ACC112 (cell line): ENCODE measurements around the gene TBC1D5.

Experiments
- H2AFZ ChIP-seq: fragments of 200-600 bp; sonication (generic); one replicate; pipeline ENCODE4 v1.6.0; 2017; ENCODE audit warnings: antibody characterized with exemption, low read length; ENCODE audit not compliant: unreplicated experiment
- H3K27ac ChIP-seq: fragments of 200-600 bp; sonication (generic); 2 replicates; pipeline ENCODE4 v1.5.1; 2014; ENCODE audit warnings: low read depth, mild to moderate bottlenecking, antibody characterized with exemption, low read length, moderate library complexity
- H3K27me3 ChIP-seq: fragments of 200-600 bp; sonication (generic); 2 replicates; pipeline ENCODE4 v1.6.1; 2014; ENCODE audit warnings: mild to moderate bottlenecking, antibody characterized with exemption, low read length, moderate library complexity, mixed read lengths; ENCODE audit not compliant: insufficient read depth
- H3K36me3 ChIP-seq: fragments of 200-600 bp; sonication (generic); 2 replicates; pipeline ENCODE4 v1.6.1; 2016; ENCODE audit warnings: mild to moderate bottlenecking, antibody characterized with exemption, low read length, moderate library complexity, mixed read lengths; ENCODE audit not compliant: insufficient read depth
- H3K4me1 ChIP-seq: fragments of 200-600 bp; sonication (generic); one replicate; pipeline ENCODE4 v1.6.1; 2016; ENCODE audit warnings: low read length, mixed read lengths; ENCODE audit not compliant: insufficient read depth, unreplicated experiment, control insufficient read depth
- H3K4me3 ChIP-seq: fragments of 200-600 bp; sonication (generic); 2 replicates; pipeline ENCODE4 v1.5.1; 2014; ENCODE audit warnings: mild to moderate bottlenecking, low read depth, low read length
- H3K79me2 ChIP-seq: fragments of 200-600 bp; sonication (generic); one replicate; pipeline ENCODE4 v1.6.0; 2016; ENCODE audit warnings: low read length; ENCODE audit not compliant: control insufficient read depth, unreplicated experiment, insufficient read depth

TBC1D5 gene

DNA sequence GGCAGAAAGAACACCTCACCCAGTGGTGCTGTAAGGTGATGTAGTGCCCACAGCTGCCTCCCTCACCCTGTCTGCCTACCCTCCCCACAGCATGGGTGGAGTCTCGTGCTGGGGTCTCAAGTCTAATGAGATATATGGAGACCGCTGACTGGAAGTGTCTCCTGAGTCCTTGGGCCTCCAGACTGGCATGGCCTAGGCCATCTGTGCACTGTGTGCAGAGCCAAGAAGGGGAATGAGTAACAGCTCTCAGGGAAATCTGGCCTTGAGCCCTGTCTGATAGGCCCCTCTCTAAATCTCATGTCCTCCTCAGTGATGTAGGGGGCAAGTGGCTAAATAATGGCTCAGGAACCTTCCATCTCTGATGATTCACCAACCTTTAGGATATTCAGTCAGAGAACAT is 580.3 kb downstream of the TBC1D5 start:
- no peak overlapping the region for H2AFZ ChIP-seq

DNA sequence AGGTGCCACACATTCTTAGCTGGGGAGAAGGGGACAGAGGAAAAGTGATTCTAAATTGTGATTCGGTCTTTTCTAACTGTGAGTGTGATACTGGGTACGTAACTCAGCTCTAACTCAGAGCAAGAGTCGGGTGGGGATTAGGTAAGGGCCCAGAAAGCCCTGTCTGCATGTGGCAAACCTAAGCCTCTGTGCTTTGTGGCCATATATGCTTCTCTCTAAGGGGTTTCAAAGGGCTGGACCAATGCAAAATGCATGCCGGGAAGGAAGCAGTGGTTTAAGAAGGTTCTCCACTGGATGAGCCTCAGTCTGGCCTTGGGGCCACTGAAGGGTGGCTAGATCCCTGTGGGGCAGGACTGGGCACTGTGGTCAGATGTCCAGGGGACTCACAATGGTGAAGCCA is 581.8 kb downstream of the TBC1D5 start:
- Histone ChIP-seq H3K79me2 (no peaks in the 10 kb centered on the region), H3K4me1 (peaks cover 19% of the 10 kb centered on the region), H3K27ac (no peak overlapping the region), H3K4me3 (no peak overlapping the region), H3K36me3 (no peaks in the 10 kb centered on the region; the same call in 1 of the 2 replicates), H3K27me3 (no peaks in the 10 kb centered on the region), H2AFZ (no peak overlapping the region)

More for the DNA sequence above, 580.3 kb downstream of the TBC1D5 start:
- no peaks in the 10 kb centered on the region for H3K36me3 ChIP-seq
- H3K79me2 ChIP-seq, result no peaks in the 10 kb centered on the region
- no peak overlapping the region for H3K27ac ChIP-seq
- H3K4me3 ChIP-seq, result no peak overlapping the region
- H3K4me1 ChIP-seq, result peaks cover 18% of the 10 kb centered on the region
- H3K27me3 ChIP-seq, result no peaks in the 10 kb centered on the region

GRCh38 chr3:17158941-17159682 is 583.3 kb downstream of the TBC1D5 start:
- no peak overlapping the region for H3K4me3 ChIP-seq
- no peaks in the 10 kb centered on the region; the same call in 1 of the 2 replicates for H3K36me3 ChIP-seq
- no peaks in the 10 kb centered on the region for H3K27me3 ChIP-seq
- H3K4me1 ChIP-seq, result peaks cover 19% of the 10 kb centered on the region
- H2AFZ ChIP-seq, result no peak overlapping the region
- H3K27ac ChIP-seq, result no peak overlapping the region
- no peaks in the 10 kb centered on the region for H3K79me2 ChIP-seq

DNA sequence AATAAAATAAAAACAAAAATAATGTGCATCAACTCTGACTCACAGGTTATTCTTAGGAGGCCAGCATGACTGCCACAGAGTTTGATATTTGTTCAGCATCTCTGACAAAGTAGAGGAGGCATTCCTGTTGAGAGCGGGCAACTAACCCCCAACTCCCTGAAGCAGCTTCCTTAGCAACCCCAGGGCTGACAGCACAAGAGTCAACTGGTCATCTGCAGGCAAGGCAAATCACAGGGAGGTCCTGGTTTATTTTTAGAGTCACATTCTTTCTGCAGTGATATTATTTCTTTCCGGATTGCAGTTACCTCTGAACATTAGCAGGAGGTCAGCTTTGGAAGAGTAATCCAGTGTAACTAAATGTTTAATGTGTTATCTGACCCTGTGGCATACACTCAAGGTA is 584.7 kb downstream of the TBC1D5 start:
- Histone ChIP-seq H3K4me1 (peaks cover 19% of the 10 kb centered on the region), H3K27me3 (no peaks in the 10 kb centered on the region), H3K36me3 (peaks cover 13% of the 10 kb centered on the region)

GRCh38 chr3:17156864-17157263 is 585.6 kb downstream of the TBC1D5 start:
- no peaks in the 10 kb centered on the region for H3K79me2 ChIP-seq
- H3K36me3 ChIP-seq, result peaks cover 14% of the 10 kb centered on the region
- H3K27ac ChIP-seq, result no peak overlapping the region
- H3K4me1 ChIP-seq, result peaks cover 19% of the 10 kb centered on the region
- H3K27me3 ChIP-seq, result no peaks in the 10 kb centered on the region
- no peak overlapping the region for H3K4me3 ChIP-seq
- no peak overlapping the region for H2AFZ ChIP-seq

More for the DNA sequence above, 584.7 kb downstream of the TBC1D5 start:
- H3K4me3 ChIP-seq, result no peak overlapping the region
- no peak overlapping the region for H2AFZ ChIP-seq
- peak overlapping the region; percentile 43; the same call in 1 of the 2 replicates for H3K27ac ChIP-seq
- H3K79me2 ChIP-seq, result no peaks in the 10 kb centered on the region

- Histone ChIP-seq H3K36me3 (peaks cover 14% of the 10 kb centered on the region), H3K27ac (no peak overlapping the region), H3K79me2 (no peaks in the 10 kb centered on the region), H3K4me1 (peaks cover 19% of the 10 kb centered on the region), H3K4me3 (no peak overlapping the region), H3K27me3 (no peaks in the 10 kb centered on the region), H2AFZ (no peak overlapping the region)
These were observed 586.5 kb downstream of the TBC1D5 start for GRCh38 chr3:17155951-17156350.

GRCh38 chr3:17154941-17155340 is 587.5 kb downstream of the TBC1D5 start:
- no peak overlapping the region for H3K27ac ChIP-seq
- no peak overlapping the region for H3K4me3 ChIP-seq
- H3K4me1 ChIP-seq, result peaks cover 19% of the 10 kb centered on the region
- H2AFZ ChIP-seq, result no peak overlapping the region
- H3K27me3 ChIP-seq, result no peaks in the 10 kb centered on the region
- H3K36me3 ChIP-seq, result peaks cover 14% of the 10 kb centered on the region
- no peaks in the 10 kb centered on the region for H3K79me2 ChIP-seq

DNA sequence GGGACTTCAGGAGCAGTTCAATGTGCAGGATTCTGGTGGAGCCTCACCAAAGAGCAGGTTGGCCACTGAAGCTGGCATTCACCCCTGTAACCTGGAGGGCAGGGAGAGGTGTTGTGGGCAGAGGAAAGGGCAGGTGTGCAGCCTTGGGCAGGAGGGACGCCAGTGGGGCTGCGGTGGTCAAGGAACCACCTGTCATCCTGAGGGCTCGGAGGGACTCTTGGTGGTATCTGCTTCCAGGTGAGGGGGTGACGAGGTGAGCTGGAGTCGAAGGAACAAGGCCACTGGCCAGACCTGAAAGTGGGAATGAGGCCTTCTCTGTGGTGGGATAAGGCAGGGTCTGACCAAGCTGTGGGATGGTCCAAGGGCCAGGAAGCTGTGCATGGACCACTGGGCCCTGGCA is 588.2 kb downstream of the TBC1D5 start:
- no peak overlapping the region for H2AFZ ChIP-seq
- H3K79me2 ChIP-seq, result no peaks in the 10 kb centered on the region
- H3K36me3 ChIP-seq, result peaks cover 14% of the 10 kb centered on the region
- H3K27me3 ChIP-seq, result no peaks in the 10 kb centered on the region
- H3K4me3 ChIP-seq, result no peak overlapping the region
- H3K4me1 ChIP-seq, result peaks cover 19% of the 10 kb centered on the region
- H3K27ac ChIP-seq, result no peak overlapping the region

GRCh38 chr3:17153209-17153608 is 589.2 kb downstream of the TBC1D5 start:
- Histone ChIP-seq H3K4me3 (no peak overlapping the region), H3K27me3 (no peaks in the 10 kb centered on the region), H3K4me1 (peaks cover 12% of the 10 kb centered on the region), H3K79me2 (no peaks in the 10 kb centered on the region), H3K27ac (no peak overlapping the region), H2AFZ (no peak overlapping the region), H3K36me3 (peaks cover 14% of the 10 kb centered on the region)

DNA sequence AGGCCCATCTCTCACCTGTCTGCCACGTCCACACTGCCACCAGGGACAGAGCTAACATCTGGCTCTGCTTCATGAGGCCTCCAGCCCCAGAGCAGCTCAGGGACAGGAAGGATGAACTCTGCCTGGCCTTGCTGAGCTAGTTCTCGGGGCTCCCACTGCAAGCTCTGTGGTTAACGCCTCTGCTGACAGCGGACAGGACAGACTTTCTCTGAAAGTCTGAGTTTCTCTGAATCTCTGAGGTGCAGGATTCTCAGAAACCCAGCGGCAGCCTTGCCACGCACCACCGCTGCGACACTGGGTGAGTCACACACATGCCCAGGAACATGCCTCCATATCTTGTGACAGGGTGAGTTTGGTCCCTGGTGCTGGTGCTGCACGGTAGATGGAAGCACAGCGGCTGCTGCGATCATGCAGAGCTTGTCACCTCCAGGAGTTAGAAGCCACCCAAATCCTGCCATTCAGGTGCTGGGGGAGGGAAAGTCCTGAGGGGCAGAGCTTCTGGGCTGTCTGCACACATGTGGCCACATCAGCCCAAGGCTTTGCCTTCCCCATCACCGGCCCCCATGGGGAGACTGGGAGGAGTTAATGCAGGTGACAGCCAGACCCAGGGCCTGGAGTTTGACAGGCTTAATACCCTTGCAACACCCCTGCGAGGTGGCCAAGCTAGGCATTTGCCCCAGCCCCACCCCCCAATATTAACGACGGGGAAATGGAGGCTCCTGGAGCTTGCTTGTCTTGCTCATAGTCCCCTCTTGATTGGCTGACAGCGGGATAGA is 590.6 kb downstream of the TBC1D5 start:
- Histone ChIP-seq H3K4me3 (no peak overlapping the region), H3K4me1 (no peaks in the 10 kb centered on the region), H3K27me3 (no peaks in the 10 kb centered on the region), H3K36me3 (peaks cover 14% of the 10 kb centered on the region), H3K27ac (no peak overlapping the region), H3K79me2 (no peaks in the 10 kb centered on the region), H2AFZ (no peak overlapping the region)

GRCh38 chr3:17149076-17149475 is 593.4 kb downstream of the TBC1D5 start:
- no peaks in the 10 kb centered on the region for H3K4me1 ChIP-seq
- no peak overlapping the region for H3K27ac ChIP-seq
- H2AFZ ChIP-seq, result no peak overlapping the region
- peaks cover 14% of the 10 kb centered on the region for H3K36me3 ChIP-seq
- no peak overlapping the region for H3K4me3 ChIP-seq
- no peaks in the 10 kb centered on the region for H3K79me2 ChIP-seq
- no peaks in the 10 kb centered on the region for H3K27me3 ChIP-seq
